Uterus (tissue), 2 donors: ENCODE measurements around the gene SHROOM2.

Experiments used
- POLR2A ChIP-seq, 2 donors: fragments of 450-650 bp; IDR thresholded peaks; one replicate each; pipeline ENCODE4 v1.6.1; 2016; ENCODE audit warnings: antibody characterized with exemption in 2 of 2, mild to moderate bottlenecking in 1 of 2, moderate library complexity in 1 of 2
- TF ChIP-seq, protein P1 (sequence below), 4 experiments: fragments of 200-600 bp in 2 of 4; fragments of 450-650 bp in 2 of 4; sonication (generic) in 2 of 4; IDR thresholded peaks; one replicate each; pipeline ENCODE4 v1.5.1; 2016 to 2019; ENCODE audit warnings: antibody characterized with exemption in 4 of 4, mild to moderate bottlenecking in 2 of 4, moderate library complexity in 1 of 4

DNA sequence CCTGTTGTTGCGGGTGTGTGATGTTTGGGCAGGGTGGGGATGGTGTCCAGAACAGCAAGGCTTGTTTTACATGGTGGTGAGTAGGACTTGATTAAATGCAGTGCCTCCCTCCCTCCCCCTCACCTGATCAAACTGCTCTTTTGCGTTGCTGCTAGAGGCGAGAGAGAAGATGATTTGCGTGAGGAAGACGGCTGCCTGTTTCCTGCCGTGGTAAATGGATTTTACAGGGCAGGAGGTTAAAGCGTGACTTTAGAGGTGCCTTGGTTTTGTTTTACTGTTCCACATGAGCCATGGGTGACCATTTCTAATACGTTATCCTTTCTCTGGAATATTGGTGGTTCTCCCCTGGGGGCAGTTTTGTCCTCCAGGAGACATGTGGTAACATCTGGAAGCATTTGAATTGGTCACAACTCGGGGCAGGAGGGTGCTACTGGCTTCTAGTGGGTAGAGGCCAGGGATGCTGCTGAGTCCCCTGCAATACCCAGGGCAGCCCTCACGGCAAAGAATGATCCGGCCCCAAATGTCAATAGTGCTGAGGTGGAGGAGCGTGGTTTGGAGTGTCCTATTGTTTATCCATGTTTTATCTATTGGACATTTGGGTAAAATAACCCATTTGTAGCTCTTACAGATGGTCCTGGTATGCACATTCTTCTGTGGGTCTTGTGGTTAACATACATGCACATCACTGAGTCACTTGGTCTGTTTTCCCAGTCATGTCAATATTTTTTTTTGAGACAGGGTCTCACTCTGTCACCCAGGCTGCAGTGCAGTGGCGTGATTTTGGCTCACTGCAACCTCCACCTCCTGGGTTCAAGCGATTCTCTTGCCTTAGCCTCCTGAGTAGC, 73.7 kb downstream of the SHROOM2 start:
- TF ChIP-seq POLR2A (IDR thresholded peaks at IDR 0.05), result no peak
- TF ChIP-seq, protein P1, sequence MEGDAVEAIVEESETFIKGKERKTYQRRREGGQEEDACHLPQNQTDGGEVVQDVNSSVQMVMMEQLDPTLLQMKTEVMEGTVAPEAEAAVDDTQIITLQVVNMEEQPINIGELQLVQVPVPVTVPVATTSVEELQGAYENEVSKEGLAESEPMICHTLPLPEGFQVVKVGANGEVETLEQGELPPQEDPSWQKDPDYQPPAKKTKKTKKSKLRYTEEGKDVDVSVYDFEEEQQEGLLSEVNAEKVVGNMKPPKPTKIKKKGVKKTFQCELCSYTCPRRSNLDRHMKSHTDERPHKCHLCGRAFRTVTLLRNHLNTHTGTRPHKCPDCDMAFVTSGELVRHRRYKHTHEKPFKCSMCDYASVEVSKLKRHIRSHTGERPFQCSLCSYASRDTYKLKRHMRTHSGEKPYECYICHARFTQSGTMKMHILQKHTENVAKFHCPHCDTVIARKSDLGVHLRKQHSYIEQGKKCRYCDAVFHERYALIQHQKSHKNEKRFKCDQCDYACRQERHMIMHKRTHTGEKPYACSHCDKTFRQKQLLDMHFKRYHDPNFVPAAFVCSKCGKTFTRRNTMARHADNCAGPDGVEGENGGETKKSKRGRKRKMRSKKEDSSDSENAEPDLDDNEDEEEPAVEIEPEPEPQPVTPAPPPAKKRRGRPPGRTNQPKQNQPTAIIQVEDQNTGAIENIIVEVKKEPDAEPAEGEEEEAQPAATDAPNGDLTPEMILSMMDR (IDR thresholded peaks at IDR 0.05), result no peak
